Astrocyte (in vitro differentiated cells and primary cell): ENCODE data around the gene SOBP.

Experiments used
- CTCF ChIP-seq: IDR thresholded peaks from 2 replicates; pipeline ENCODE4 v1.5.1; 2011; ENCODE audit warnings: low read depth, mild to moderate bottlenecking, inconsistent platforms, low read length, moderate library complexity; ENCODE audit not compliant: insufficient read depth
- EZH2 ChIP-seq: IDR thresholded peaks from 2 replicates; pipeline ENCODE4 v1.6.1; 2012; ENCODE audit warnings: mild to moderate bottlenecking, low read length, inconsistent platforms; ENCODE audit not compliant: insufficient read depth

DNA sequence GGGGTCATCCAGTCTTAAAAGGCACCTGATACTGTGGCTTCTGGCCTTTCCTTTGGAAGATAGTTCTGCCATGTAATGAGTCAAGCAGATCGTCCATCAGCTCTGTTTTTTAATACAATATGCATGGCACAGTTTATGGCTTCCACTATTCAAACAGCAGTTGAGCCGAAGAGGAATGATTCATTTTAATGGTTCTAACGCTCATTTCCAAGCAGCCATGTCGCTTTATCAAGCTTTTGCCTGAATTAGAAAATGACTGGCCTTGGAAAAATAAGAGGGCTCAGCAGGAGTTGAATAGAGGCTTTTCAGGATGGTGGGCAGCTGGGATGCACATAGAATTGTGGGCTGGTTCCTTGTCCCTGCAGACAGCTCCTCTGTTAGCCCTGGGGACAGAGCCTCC lies 138.1 kb downstream of the SOBP start:
- no peak for TF ChIP-seq EZH2
- TF ChIP-seq CTCF, result no peak
